Stimulated activated naive CD8-positive, alpha-beta T cell treated with anti-CD3 and anti-CD28 coated beads, Interleukin-15, amount 100 ng/mL, for 72 hours (primary cell): ENCODE results near the gene SPRN.

Experiments used
- ATAC-seq: fragments of 150-1000 bp; cut with Tn5 transposase; 2 replicates; pipeline ENCODE4 v1.10.0; 2021; ENCODE audit warnings: mild to moderate bottlenecking, moderate library complexity
- DNase-seq, 2 donors: peaks; one replicate each; pipeline ENCODE4 v3.0.0; 2021 to 2022
- H3K27ac Mint-ChIP-seq, 2 donors: one replicate each; pipeline ENCODE4 v1.8.0; 2022; ENCODE audit warnings: mild to moderate bottlenecking in 2 of 2, mixed read lengths in 2 of 2, moderate library complexity in 2 of 2
- H3K27me3 Mint-ChIP-seq: one replicate; pipeline ENCODE4 v1.8.0; 2022; ENCODE audit warnings: mixed read lengths
- H3K4me1 Mint-ChIP-seq: one replicate; pipeline ENCODE4 v1.8.0; 2022; ENCODE audit warnings: mild to moderate bottlenecking, mixed read lengths
- H3K4me3 Mint-ChIP-seq, 2 donors: one replicate each; pipeline ENCODE4 v1.8.0; 2022; ENCODE audit warnings: mild to moderate bottlenecking in 2 of 2, mixed read lengths in 2 of 2, moderate library complexity in 1 of 2
- H3K9me3 Mint-ChIP-seq, 2 donors: one replicate each; pipeline ENCODE4 v1.8.0; 2022; ENCODE audit warnings: mixed read lengths in 2 of 2

Gene SPRN

DNA sequence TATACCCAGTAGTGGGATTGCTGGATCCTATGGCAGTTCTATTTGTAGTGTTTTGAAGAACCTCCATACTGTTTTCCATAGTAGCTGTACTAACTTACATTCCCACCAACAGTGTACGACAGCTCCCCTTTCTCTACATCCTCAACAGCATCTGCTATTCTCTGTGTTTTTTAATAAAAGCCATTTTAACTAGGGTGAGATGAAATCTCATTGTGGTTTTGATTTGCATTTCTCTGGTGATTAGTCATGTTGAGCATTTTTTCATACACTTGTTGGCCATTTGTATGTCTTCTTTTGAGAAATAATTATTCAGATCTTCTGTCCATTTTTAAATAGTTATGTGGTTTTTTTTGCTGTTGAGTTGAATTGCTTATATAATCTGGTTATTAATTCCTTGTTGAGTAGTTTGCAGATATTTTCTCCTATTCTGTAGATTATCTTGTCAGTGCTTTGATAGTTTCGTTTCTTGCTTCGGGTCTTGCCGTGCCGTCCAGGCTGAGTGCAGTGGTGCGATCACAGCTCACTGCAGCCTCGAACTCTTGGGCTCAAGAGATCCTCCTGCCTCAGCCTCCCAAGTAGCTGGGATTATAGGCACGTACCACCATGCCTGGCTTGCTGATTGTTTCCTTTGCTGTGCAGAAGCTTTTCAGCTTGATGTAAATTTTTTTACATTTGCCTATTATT lies 18.4 kb downstream of the SPRN start:
- H3K9me3 Mint-ChIP-seq, result peaks cover 18 to 24% of the 10 kb centered on the region in 2 donors
- DNase-seq (no peak), ATAC-seq (peak; percentile 35)
- H3K27me3 Mint-ChIP-seq, result no peaks in the 10 kb centered on the region
- no peak overlapping the region for H3K27ac Mint-ChIP-seq
- H3K4me1 Mint-ChIP-seq, result peaks cover 76% of the 10 kb centered on the region
- H3K4me3 Mint-ChIP-seq, result no peak overlapping the region

DNA sequence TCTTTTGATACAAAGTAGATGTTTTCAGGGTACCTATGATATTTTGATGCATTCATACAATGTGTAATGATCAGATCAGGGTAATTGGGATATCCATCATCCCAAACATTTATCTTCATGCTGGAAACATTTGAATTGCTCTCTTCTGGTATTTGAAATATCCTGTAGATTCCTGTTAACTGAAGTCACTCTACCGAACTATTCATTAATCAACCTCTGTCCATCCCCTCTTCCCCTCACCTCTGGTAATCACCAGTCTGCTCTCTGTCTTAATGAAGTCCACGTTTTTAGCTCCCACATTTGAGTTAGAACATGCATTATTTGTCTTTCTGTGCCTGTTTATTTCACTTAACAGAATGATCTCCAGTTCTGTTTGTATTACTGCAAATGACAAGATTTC lies 19.2 kb downstream of the SPRN start:
- Mint-ChIP-seq H3K27ac (peak overlapping the region in 1 of 2 donors; percentile 50), H3K9me3 (peaks cover 11 to 16% of the 10 kb centered on the region in 2 donors), H3K27me3 (no peaks in the 10 kb centered on the region), H3K4me1 (peaks cover 83% of the 10 kb centered on the region), H3K4me3 (no peak overlapping the region)
- ATAC-seq (no peak), DNase-seq (no peak)

DNA sequence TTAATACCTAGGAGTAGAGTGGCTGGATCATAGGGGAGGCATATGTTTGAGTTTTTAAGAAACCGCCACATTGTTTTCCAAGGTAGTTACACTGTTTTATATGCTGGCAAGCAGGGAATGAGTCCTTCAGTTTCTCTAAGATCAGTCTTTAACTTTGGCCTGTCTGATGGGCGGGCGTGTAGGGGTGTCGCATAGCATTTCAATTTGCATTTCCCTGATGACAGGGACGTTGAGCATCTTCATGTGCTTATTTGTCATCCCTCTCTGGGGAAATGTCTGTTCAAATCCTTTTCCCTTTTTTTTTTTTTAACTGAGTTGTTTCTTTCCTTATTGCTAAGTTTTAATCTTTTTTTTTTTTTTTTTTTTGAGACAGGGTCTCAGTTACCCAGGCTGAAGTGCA lies 20.6 kb downstream of the SPRN start:
- ATAC-seq, result no peak
- DNase-seq, result no peak
- H3K4me3 Mint-ChIP-seq, result no peak overlapping the region
- no peaks in the 10 kb centered on the region for H3K27me3 Mint-ChIP-seq
- peaks cover 2 to 5% of the 10 kb centered on the region in 2 donors for H3K9me3 Mint-ChIP-seq
- H3K4me1 Mint-ChIP-seq, result peaks cover 85% of the 10 kb centered on the region
- H3K27ac Mint-ChIP-seq, result no peak overlapping the region

DNA sequence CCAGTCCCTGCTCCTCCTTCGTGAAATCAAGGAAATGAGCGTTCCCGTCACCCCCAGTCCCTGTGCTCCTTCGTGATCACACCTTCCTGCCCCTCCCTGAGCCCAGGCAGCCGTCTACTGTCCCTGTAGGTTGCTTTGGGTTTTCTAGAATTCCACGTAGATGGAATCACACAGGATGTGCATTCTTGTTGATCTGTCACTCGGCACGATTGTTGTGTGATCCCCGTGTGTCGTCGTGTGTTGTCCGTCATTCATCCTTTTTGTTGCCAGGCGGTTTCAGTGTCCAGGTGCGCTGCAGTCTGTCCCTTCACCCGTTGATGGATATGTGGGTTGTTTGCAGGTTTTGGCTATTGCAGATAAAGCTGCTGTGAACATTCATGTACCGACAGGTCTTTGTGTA lies 21.1 kb downstream of the SPRN start:
- Mint-ChIP-seq H3K27me3 (no peaks in the 10 kb centered on the region), H3K9me3 (peaks cover 0 to 5% of the 10 kb centered on the region in 2 donors), H3K4me3 (no peak overlapping the region), H3K4me1 (peaks cover 82% of the 10 kb centered on the region), H3K27ac (no peak overlapping the region)
- ATAC-seq, result no peak
- DNase-seq, result peak in 1 of 2 donors; percentile 7

DNA sequence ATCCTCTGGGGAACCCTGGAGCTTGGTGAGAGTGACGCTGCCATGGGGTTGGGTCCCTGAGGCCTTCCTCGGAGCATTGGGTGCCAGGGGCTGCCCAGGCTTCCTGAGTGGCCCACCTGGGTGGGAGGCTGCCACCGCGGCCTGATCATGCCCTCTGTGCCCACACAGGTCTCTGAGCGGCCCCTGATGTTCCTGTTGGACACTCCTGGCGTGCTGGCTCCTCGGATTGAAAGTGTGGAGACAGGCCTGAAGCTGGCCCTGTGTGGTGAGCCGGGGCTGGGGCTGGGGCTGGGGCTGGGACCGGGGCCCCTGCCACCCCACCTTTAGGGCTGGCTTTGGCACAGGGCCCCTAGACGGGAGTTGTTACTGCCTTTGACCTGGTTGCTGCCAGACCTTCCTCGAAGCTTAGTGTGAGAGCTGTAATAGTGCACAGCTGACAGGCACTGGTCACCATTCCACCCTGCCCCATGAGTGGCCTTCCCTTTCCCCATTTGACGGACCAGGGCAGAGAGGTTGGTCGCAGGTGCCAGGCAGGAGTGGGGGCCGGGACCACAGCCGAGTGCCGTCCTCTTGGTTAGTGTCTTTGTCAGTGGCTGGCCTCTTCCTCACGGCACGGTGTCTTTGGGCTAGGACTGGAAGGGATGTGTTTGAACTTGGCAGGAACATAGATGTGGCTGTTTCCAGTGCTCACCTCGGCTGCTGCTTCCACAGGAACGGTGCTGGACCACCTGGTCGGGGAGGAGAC lies 22.3 kb downstream of the SPRN start:
- ATAC-seq (no peak), DNase-seq (peak in 1 of 2 donors; percentile 7)
- Mint-ChIP-seq H3K27ac (peak overlapping the region in 1 of 2 donors; percentile 56), H3K4me3 (no peak overlapping the region), H3K4me1 (peaks cover 84% of the 10 kb centered on the region), H3K9me3 (no peaks in the 10 kb centered on the region), H3K27me3 (no peaks in the 10 kb centered on the region)

DNA sequence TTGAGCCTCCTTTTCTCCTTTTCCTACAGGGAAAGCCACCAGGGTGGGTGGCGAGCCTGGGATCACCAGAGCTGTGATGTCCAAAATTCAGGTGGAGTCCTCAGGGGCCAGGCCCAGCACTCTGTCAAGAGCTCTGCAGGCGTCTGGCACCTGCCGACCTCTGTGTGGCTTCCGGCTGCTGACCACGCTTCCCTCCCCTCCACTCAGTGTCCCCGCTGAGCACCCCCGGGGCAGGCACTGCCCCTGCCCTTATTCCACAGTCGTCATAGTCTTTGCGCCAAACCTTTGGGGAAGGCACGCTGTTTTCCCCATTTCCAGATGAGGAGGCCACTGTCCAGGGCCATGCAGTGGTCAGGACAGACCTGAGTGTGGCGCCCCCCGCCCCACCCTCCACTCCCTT lies 22.9 kb downstream of the SPRN start:
- peak in 1 of 2 donors; percentile 5 for DNase-seq
- Mint-ChIP-seq H3K9me3 (no peaks in the 10 kb centered on the region), H3K27me3 (no peaks in the 10 kb centered on the region), H3K4me3 (peak overlapping the region in 1 of 2 donors; percentile 1), H3K27ac (peak overlapping the region in 1 of 2 donors; percentile 81), H3K4me1 (peaks cover 86% of the 10 kb centered on the region)
- no peak for ATAC-seq

DNA sequence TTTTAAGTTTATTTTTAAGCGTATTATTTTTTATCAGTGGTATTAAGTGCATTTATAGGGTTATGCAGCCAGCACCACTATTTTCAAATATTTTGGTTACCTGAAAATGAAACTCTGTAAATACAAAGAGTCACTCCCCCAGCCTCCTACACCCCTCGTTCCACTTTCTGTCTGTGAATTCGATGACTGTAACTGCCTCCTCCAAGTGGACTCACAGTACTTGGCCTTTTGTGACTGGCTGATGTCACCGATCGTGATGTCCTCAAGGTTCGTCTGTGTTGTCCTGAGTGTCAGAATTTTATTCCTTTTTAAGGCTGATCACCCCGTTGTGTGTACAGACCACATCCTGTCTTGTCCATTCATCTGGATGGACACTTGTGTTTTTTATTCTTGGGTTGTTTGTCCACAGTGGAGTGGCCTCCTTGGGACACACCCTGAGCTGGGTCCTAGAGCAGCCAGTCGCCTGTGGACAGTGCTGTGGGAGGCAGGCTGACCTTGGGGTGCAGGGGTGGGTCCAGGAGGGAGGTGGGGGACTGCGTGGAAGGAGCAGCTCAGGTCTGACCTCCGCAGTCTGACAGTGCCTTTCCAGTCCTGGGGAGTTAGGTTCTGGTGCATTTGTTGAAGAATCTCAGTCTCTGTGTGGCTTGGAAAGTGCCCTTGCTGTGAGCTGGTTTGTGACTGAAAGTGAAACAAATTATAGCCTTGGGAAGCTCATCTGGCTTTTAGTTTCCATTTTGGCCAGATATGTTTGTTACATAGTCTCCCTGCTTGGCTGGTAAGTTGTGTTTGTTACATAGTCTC lies 23.6 kb downstream of the SPRN start:
- Mint-ChIP-seq H3K9me3 (no peaks in the 10 kb centered on the region), H3K4me3 (peak overlapping the region in 1 of 2 donors; percentile 27), H3K4me1 (peaks cover 82% of the 10 kb centered on the region), H3K27ac (peak overlapping the region in 1 of 2 donors; percentile 75), H3K27me3 (no peaks in the 10 kb centered on the region)
- ATAC-seq, result peak; percentile 72
- DNase-seq, result peak in 1 of 2 donors; percentile 9

DNA sequence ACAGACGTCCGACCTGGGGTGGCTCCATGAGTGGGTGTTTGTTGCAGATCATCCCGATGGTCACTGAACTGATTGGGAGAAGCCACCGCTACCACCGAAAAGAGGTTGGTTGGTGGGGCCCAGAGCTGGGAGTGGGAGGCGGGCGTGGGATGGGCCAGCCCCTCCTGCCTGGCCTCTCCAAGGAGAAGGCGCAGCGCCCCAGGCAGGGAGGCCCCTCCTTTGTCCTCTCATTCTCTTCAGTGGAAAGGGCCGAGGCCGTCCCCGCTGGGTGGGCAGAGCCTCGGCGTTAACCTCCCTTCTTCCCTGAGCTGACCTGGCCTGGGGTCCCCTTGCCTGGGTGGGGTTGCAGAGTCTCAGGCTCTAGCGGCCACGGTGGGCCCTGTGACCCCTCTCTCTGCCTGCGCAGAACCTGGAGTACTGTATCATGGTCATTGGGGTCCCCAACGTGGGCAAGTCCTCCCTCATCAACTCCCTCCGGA lies 25.3 kb downstream of the SPRN start:
- Mint-ChIP-seq H3K4me1 (peaks cover 80% of the 10 kb centered on the region), H3K27ac (peak overlapping the region in 1 of 2 donors; percentile 71), H3K4me3 (no peak overlapping the region), H3K9me3 (no peaks in the 10 kb centered on the region), H3K27me3 (no peaks in the 10 kb centered on the region)
- ATAC-seq, result no peak
- peak in 1 of 2 donors; percentile 7 for DNase-seq

DNA sequence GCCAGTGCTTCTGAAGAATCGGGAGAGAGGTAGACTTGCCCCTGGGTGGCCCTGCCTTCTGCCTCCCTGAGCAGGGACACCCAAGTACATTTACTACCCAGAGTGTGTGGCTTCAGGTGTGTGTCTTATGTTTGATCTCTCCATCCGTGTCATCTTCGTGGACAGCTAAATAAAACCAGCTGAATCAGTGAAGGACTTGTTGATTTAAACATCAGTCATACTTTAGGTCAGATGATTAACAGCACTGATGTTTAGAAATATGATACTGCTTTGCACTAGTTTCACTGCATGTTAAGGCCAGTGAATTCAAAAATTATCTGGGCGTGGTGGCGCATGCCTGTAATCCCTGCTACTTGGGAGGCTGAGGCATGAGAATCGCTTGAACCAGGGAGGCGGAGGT lies 26.5 kb downstream of the SPRN start:
- peak overlapping the region in 1 of 2 donors; percentile 42 for H3K27ac Mint-ChIP-seq
- no peak overlapping the region for H3K4me3 Mint-ChIP-seq
- peaks cover 79% of the 10 kb centered on the region for H3K4me1 Mint-ChIP-seq
- no peaks in the 10 kb centered on the region for H3K27me3 Mint-ChIP-seq
- DNase-seq (peak in 1 of 2 donors; percentile 8), ATAC-seq (no peak)
- H3K9me3 Mint-ChIP-seq, result no peaks in the 10 kb centered on the region

GRCh38 chr10:133396035-133396624 lies 28.3 kb downstream of the SPRN start:
- Mint-ChIP-seq H3K9me3 (no peaks in the 10 kb centered on the region), H3K4me3 (peak overlapping the region in 1 of 2 donors; percentile 87), H3K27ac (no peak overlapping the region), H3K4me1 (peaks cover 80% of the 10 kb centered on the region), H3K27me3 (no peaks in the 10 kb centered on the region)
- DNase-seq (peak in 1 of 2 donors; percentile 8), ATAC-seq (no peak)

DNA sequence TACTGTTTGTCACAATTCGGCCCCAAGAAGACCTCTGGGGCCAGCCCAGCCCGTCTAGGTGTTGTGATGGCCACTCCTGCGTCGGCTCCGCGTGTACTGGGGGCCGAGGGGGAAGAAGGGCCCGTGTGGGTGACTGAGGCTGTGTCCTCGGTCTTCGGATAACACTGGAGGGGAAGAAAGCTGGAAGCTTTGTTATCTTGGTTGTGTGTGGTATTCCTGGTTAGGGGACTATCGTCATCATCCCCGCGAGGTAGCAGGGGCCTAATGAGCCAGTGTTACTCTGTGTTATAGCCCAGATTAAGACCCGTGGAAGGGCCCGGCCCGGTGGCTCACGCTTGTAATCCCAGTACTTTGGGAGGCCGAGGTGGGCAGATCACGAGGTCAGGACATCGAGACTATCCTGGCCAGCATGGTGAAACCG lies 29.6 kb downstream of the SPRN start:
- H3K4me1 Mint-ChIP-seq, result peaks cover 79% of the 10 kb centered on the region
- H3K9me3 Mint-ChIP-seq, result no peaks in the 10 kb centered on the region
- DNase-seq, result peak in 1 of 2 donors; percentile 17
- H3K4me3 Mint-ChIP-seq, result peak overlapping the region; percentile 87 to 92
- ATAC-seq, result no peak
- peak overlapping the region; percentile 94 to 96 for H3K27ac Mint-ChIP-seq
- no peaks in the 10 kb centered on the region for H3K27me3 Mint-ChIP-seq

DNA sequence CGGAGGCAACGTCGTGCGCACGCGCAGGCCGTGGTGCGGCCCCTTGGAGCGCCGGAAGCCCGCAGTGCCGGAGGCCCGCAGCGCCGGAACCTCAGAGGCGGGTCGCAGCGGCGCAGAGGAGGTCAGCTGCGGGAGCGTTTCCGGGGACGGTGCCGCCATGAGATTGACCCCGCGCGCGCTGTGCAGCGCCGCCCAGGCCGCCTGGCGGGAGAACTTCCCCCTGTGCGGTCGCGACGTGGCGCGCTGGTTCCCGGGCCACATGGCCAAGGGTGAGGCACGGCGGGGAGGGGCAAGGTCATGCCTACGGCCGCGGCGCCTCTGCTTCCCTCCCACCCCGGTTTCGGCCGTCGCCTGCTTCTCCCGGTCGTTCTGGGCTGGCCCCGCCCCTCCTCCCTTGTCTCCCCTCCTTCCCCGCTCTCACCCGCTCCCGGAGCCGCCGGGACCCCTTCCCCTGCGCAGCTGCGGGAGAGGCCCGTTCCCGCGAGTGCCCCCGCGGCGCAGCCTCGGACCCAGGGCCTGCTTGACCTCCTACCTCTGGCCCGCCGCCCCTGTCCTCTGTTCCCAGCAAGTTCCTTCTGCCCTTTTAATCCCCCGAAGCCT lies 30.3 kb downstream of the SPRN start, which contains the start of gene MTG1:
Gene MTG1 (plus strand): TSS at position 94 of the 600 bp plus-strand sequence. CDS start 64 bp downstream, at position 158.
- DNase-seq, result peak; percentile 95 to 96
- ATAC-seq, result peak; percentile 81
- H3K4me3 Mint-ChIP-seq, result peak within 1 kb of the TSS; percentile 87 to 92
- peak within 1 kb of the TSS; percentile 94 to 96 for H3K27ac Mint-ChIP-seq
- H3K9me3 Mint-ChIP-seq, result no peaks in the 10 kb centered on the region
- H3K4me1 Mint-ChIP-seq, result peaks cover 76% of the 10 kb centered on the region
- no peaks in the 10 kb centered on the region for H3K27me3 Mint-ChIP-seq

DNA sequence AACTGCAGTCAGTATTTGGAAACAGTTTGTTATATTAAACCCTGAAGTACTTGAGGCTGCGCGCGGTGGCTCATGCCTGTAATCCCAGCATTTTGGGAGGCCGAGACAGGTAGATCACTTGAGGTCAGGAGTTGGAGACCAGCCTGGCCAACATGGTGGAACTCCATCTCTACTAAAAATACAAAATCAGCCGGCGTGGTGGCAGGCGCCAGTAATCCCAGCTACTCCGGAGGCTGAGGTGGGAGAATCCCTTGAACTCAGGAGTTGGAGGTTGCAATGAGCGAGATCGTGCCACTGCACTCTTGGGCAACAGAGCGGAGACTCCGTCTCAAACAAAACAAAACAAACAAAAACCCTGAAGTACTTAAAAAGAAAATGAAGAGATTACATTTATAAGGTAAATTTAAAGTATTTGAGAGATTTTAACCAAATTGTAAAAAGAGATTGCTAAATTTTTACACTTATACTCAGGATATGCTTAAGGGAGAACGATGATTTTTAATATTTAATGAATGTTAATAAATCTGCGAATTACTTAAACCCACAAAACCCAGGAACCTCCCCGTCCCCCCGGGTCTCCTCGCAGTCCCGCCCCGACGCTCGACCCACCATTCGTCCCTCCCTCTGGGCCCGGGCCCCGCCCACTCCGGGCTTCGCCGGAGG lies 30.9 kb downstream of the SPRN start:
- Mint-ChIP-seq H3K27ac (peak overlapping the region; percentile 94 to 96), H3K4me3 (peak overlapping the region; percentile 87 to 92), H3K27me3 (no peaks in the 10 kb centered on the region), H3K4me1 (peaks cover 80% of the 10 kb centered on the region), H3K9me3 (no peaks in the 10 kb centered on the region)
- peak in 1 of 2 donors; percentile 9 for DNase-seq
- no peak for ATAC-seq
